GM12878 (cell line): ENCODE measurements around the gene SATB2. TPM values are rescaled to one million over a fixed set of nuclear protein-coding genes. Genes with fewer than 3 reads are reported as not detected.

Source experiments
- ATAC-seq: fragments of 200-7000 bp; cut with Tn5 transposase; 3 replicates; pipeline ENCODE4 v1.9.1; 2020; ENCODE audit warnings: mild to moderate bottlenecking, moderate library complexity
- BruUV-seq: library from RNA; stranded (reverse); fragments of 400-500 nt; replicated peaks from 2 replicates; lab custom pipeline; 2021; lab: Mats Ljungman, UMichigan
- CTCF ChIA-PET: fragments of 300-600 bp; sonication (Branson Sonifier 250); formaldehyde crosslinking; extraction: SDS; loops from one replicate; lab custom pipeline; 2021; ENCODE audit warnings: inconsistent platforms; lab: Yijun Ruan, JAX
- POLR2A ChIA-PET: fragments of 350-600 bp; formaldehyde crosslinking; extraction: SDS; loops from one replicate; lab custom pipeline; 2021; ENCODE audit warnings: inconsistent platforms; lab: Charles Lee
- RAD21 ChIA-PET: fragments of 300-600 bp; sonication (Branson Sonifier 250); formaldehyde crosslinking; loops from one replicate; lab custom pipeline; 2023; ENCODE audit warnings: antibody characterized with exemption; ENCODE audit not compliant: unreplicated experiment; lab: Charles Lee
- SMC1A ChIA-PET: fragments of 300-600 bp; sonication (Branson Sonifier 250); formaldehyde crosslinking; loops from one replicate; lab custom pipeline; 2023; ENCODE audit not compliant: unreplicated experiment, uncharacterized antibody; lab: Charles Lee
- DNase-seq: peaks from one replicate; pipeline ENCODE4 v3.0.0-alpha.2; 2011; ENCODE audit warnings: low read depth, low spot score
- FAIRE-seq: peaks from 3 replicates; lab custom pipeline; 2011; peaks lifted over from hg19 to GRCh38; lab: Jason Lieb, UNC
- H2AFZ ChIP-seq: 2 replicates; pipeline ENCODE4 v1.6.0; 2011; ENCODE audit warnings: low read depth, low read length, control low read depth; ENCODE audit not compliant: control insufficient read depth
- H3K27ac ChIP-seq: 2 replicates; pipeline ENCODE4 v1.5.1; 2011; ENCODE audit warnings: control low read depth; ENCODE audit not compliant: control insufficient read depth, insufficient read depth
- H3K27me3 ChIP-seq, 2 experiments: replicated peaks in 1 of 2; 2 replicates each; pipeline versions ENCODE4 v1.6.0 to v1.6.1; 2011; ENCODE audit warnings: low read length in 1 of 2; ENCODE audit not compliant: control insufficient read depth in 2 of 2, insufficient read depth in 2 of 2
- H3K36me3 ChIP-seq, 2 experiments: 2 replicates each; pipeline ENCODE4 v1.5.1; 2011; ENCODE audit warnings: low read length in 1 of 2; ENCODE audit not compliant: control insufficient read depth in 2 of 2, insufficient read depth in 2 of 2
- H3K4me1 ChIP-seq: 2 replicates; pipeline ENCODE4 v1.6.1; 2011; ENCODE audit warnings: mild to moderate bottlenecking, low read length, moderate library complexity, mixed read lengths; ENCODE audit not compliant: control insufficient read depth, insufficient read depth
- H3K4me2 ChIP-seq: 2 replicates; pipeline ENCODE4 v1.6.0; 2011; ENCODE audit warnings: control low read depth; ENCODE audit not compliant: control insufficient read depth, insufficient read depth
- H3K4me3 ChIP-seq: fragments of 200-600 bp; sonication (generic); 2 replicates; pipeline ENCODE4 v1.5.1; 2016
- H3K79me2 ChIP-seq: 2 replicates; pipeline ENCODE4 v1.6.0; 2011; ENCODE audit warnings: low read length; ENCODE audit not compliant: control insufficient read depth, insufficient read depth
- H3K9ac ChIP-seq: 2 replicates; pipeline ENCODE4 v1.8.0; 2011; ENCODE audit warnings: low read length, control low read depth, mixed read lengths; ENCODE audit not compliant: control insufficient read depth, insufficient read depth
- H3K9me3 ChIP-seq: replicated peaks from 3 replicates; pipeline ENCODE4 v1.5.1; 2011; ENCODE audit warnings: mild to moderate bottlenecking, low read length; ENCODE audit not compliant: control insufficient read depth, insufficient read depth
- H4K20me1 ChIP-seq: 2 replicates; pipeline ENCODE4 v1.6.0; 2011; ENCODE audit not compliant: control insufficient read depth, insufficient read depth
- ZBTB40 ChIP-seq: fragments of 450-650 bp; IDR thresholded peaks from 2 replicates; pipeline ENCODE4 v1.6.1; 2016; ENCODE audit warnings: mild to moderate bottlenecking, moderate library complexity, borderline replicate concordance
- in situ Hi-C: fragments of 300-500 bp; cut with MboI; formaldehyde crosslinking; loops from 9 replicates; pipeline ENCODE4 v1.14.3; 2018; ENCODE audit warnings: mixed read lengths
- intact Hi-C: fragments of 100-400 bp; cut with micrococcal nuclease; formaldehyde crosslinking; loops from one replicate; pipeline ENCODE4 v1.14.2; 2022; ENCODE audit not compliant: unreplicated experiment
- polyA plus RNA-seq, 11 experiments: library from polyadenylated mRNA; depleted of rRNA in 4 of 11; unstranded in 6 of 11; stranded (reverse) in 5 of 11; fragments of >200 nt; fragmentation: Nextera tagmentation in 4 of 11; fragmentation: Illumina TruSeq in 1 of 11; extraction: Ambion mirVana in 4 of 11; extraction: Trizol in 1 of 11; gene quantifications; 1 replicate in 1 of 11; 2 replicates in 10 of 11; pipeline versions ENCODE4 v1.2.1 to v1.2.3, GENCODE V29; 2011 to 2016; ENCODE audit warnings: inconsistent platforms in 2 of 11, missing spikeins in 2 of 11, low read depth in 1 of 11
- total RNA-seq, 4 experiments: library from RNA; depleted of rRNA in 3 of 4; stranded (reverse); fragments of >200 nt in 3 of 4; fragmentation: Illumina TruSeq in 1 of 4; extraction: Trizol in 1 of 4; gene quantifications; 2 replicates each; pipeline versions ENCODE4 v1.2.1 to v1.2.3, GENCODE V29; 2013 to 2021
- TF ChIP-seq, protein P1 (sequence below), 3 experiments: IDR thresholded peaks in 2 of 3; conservative IDR thresholded peaks in 1 of 3; 2 replicates each; pipeline ENCODE4 v1.5.1; 2011; ENCODE audit warnings: low read depth in 3 of 3, low read length in 3 of 3, mild to moderate bottlenecking in 3 of 3, control low read depth in 2 of 3, moderate library complexity in 2 of 3, inconsistent platforms in 1 of 3, mixed read lengths in 1 of 3; ENCODE audit not compliant: control insufficient read depth in 2 of 3, insufficient read depth in 1 of 3; ENCODE audit errors: extremely low read depth in 1 of 3

SATB2 gene
- total and polyA plus RNA-seq, 10 of the 15 experiments (the other 5 are each of a cell fraction or from before 2014, with no cell fraction given): 0.03 to 0.56 (median 0.08) TPM; not detected in 3

GRCh38 chr2:199405241-199405640, 52.5 kb downstream of the SATB2 start:
- Histone ChIP-seq H3K27ac (no peak overlapping the region), H3K4me2 (no peak overlapping the region), H3K27me3 (no peaks in the 10 kb centered on the region), H2AFZ (no peak overlapping the region), H3K79me2 (no peaks in the 10 kb centered on the region), H3K4me1 (no peaks in the 10 kb centered on the region), H3K9ac (no peak overlapping the region), H3K4me3 (no peak overlapping the region), H4K20me1 (no peaks in the 10 kb centered on the region), H3K36me3 (no peaks in the 10 kb centered on the region), H3K9me3 (no peaks in the 10 kb centered on the region)
- intact Hi-C loops (no loop called here), in situ Hi-C loops (no loop called here)
- DNase-seq (no peak), ATAC-seq (no peak), FAIRE-seq (no peak)
- ChIA-PET CTCF (no interaction called here), SMC1A (interaction anchor here (1.1 kb wide), 1 partner anchor 17 kb away, joined by 3 read pairs; no protein-coding TSS in a partner anchor), POLR2A (no interaction called here), RAD21 (no interaction called here)
- no peak for TF ChIP-seq ZBTB40
- TF ChIP-seq, protein P1, sequence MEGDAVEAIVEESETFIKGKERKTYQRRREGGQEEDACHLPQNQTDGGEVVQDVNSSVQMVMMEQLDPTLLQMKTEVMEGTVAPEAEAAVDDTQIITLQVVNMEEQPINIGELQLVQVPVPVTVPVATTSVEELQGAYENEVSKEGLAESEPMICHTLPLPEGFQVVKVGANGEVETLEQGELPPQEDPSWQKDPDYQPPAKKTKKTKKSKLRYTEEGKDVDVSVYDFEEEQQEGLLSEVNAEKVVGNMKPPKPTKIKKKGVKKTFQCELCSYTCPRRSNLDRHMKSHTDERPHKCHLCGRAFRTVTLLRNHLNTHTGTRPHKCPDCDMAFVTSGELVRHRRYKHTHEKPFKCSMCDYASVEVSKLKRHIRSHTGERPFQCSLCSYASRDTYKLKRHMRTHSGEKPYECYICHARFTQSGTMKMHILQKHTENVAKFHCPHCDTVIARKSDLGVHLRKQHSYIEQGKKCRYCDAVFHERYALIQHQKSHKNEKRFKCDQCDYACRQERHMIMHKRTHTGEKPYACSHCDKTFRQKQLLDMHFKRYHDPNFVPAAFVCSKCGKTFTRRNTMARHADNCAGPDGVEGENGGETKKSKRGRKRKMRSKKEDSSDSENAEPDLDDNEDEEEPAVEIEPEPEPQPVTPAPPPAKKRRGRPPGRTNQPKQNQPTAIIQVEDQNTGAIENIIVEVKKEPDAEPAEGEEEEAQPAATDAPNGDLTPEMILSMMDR (IDR thresholded peaks at IDR 0.05 in 2 of 3, conservative IDR thresholded peaks at IDR 0.05 in 1 of 3; ENCODE audit: control insufficient read depth in 2 of 3, extremely low read depth in 1 of 3, insufficient read depth in 1 of 3, low read depth in 3 of 3, low read length in 3 of 3): peak; percentile 13 to 25 (median 21); a peak in 1 of 6 replicates
- BruUV-seq: no TSS peak
